Measurements from ENCODE around the gene IDUA. TPM values are rescaled to one million over a fixed set of nuclear protein-coding genes. Genes with fewer than 3 reads are reported as not detected.
A peak's percentile ranks its signal among the peaks of the same experiment; 100 is the strongest.

The IDUA gene
- total RNA-seq, 1 donor from 2014 or later = 37.2 TPM

DNA sequence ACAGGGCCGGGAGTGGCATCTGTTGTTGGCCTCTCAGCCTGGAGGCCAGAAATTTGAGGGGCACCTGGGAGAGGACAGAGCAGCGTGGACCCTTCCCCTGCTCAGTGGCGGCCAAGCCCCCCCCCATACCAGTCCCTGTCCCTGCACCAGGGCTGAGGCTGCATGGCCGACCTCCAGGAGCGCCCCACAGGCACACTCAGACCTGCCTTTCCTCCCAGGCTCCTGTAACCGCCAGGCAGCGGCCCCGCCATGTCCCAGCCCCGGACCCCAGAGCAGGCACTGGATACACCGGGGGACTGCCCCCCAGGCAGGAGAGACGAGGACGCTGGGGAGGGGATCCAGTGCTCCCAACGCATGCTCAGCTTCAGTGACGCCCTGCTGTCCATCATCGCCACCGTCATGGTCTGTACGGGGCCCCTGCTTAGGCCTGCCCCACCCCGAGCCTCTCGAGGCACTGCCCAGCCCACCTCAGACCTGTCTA, 39.3 kb upstream of the IDUA start:
- TF ChIP-seq, protein P1, sequence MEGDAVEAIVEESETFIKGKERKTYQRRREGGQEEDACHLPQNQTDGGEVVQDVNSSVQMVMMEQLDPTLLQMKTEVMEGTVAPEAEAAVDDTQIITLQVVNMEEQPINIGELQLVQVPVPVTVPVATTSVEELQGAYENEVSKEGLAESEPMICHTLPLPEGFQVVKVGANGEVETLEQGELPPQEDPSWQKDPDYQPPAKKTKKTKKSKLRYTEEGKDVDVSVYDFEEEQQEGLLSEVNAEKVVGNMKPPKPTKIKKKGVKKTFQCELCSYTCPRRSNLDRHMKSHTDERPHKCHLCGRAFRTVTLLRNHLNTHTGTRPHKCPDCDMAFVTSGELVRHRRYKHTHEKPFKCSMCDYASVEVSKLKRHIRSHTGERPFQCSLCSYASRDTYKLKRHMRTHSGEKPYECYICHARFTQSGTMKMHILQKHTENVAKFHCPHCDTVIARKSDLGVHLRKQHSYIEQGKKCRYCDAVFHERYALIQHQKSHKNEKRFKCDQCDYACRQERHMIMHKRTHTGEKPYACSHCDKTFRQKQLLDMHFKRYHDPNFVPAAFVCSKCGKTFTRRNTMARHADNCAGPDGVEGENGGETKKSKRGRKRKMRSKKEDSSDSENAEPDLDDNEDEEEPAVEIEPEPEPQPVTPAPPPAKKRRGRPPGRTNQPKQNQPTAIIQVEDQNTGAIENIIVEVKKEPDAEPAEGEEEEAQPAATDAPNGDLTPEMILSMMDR (conservative IDR thresholded peaks at IDR 0.05) = no peak
- no peak overlapping the region for H3K27ac Mint-ChIP-seq
- peaks cover 11% of the 10 kb centered on the region for H3K4me1 Mint-ChIP-seq (ENCODE audit: unreplicated experiment)
- H3K27me3 Mint-ChIP-seq = peaks cover 14% of the 10 kb centered on the region
- H3K4me3 Mint-ChIP-seq = no peak overlapping the region
- no peaks in the 10 kb centered on the region for H3K36me3 Mint-ChIP-seq
- peak; percentile 66 for DNase-seq (ENCODE audit: extremely low spot score, unreplicated experiment)
- H3K9me3 Mint-ChIP-seq = no peaks in the 10 kb centered on the region

DNA sequence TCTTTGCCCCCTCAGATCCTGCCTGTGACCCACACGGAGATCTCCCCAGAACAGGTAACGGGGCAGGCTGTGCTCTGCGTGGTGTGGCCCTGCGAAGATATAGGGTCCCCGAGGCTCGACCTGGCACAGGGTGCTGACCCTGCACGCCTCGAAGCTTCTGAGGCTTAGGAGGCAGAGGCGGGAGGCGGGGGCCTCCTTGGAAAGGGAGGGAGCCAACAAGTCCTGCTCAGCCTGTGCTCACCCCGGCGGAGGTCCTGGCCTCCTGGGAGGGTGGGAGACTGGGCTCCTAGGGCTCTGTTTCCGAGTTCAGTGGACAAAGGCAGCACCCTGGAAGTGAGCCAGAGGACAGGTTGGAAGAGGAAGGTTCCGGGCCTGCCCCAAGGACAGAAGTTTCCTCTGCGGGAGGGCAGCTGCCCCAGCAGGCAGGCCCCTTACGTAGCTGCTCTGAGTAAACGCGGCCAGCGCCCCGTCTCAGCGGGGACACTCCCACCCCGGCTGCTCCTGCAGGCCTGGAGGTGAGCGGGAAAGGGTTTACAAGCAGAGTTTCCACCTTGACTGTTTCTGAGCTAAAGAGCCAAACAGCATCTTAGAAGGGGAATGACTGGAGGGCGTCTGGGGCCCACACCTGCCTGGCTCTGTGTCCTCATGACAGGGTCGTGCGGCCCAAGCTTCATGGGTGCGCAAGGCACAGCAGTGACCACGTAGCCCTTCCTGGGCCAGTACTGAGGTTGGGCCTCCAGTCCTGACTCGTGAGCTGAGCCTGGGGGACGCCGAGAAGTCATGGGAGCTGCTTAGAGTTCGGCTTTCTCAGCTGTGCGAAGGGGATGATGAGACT, 38.5 kb upstream of the IDUA start:
- Mint-ChIP-seq H3K27ac (no peak overlapping the region), H3K4me3 (no peak overlapping the region), H3K27me3 (peaks cover 14% of the 10 kb centered on the region), H3K36me3 (no peaks in the 10 kb centered on the region), H3K9me3 (no peaks in the 10 kb centered on the region), H3K4me1 (ENCODE audit: unreplicated experiment) (peaks cover 11% of the 10 kb centered on the region)
- TF ChIP-seq, protein P1 (conservative IDR thresholded peaks at IDR 0.05) = no peak
- DNase-seq (ENCODE audit: extremely low spot score, unreplicated experiment) = peak; percentile 60

DNA sequence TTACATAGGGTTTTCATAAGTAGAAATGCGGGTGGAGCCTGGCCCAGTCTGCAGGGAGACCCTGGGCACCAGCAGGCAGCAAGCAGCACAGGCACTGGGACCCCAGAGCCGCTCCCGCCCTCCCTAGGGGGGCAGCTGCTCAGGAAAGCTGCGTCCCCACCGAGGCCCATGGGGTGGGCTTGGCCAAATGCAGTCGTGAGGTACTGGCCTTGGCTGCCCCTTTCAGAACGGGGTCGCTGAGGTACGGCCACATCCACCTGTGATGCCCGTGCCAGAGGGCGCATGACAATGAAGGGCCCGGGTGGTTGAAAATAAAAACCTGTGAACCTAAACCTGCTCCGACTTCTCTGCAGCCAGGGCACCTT, 37.9 kb upstream of the IDUA start:
- Mint-ChIP-seq H3K27ac (no peak overlapping the region), H3K4me3 (no peak overlapping the region), H3K4me1 (ENCODE audit: unreplicated experiment) (peaks cover 11% of the 10 kb centered on the region), H3K9me3 (no peaks in the 10 kb centered on the region), H3K36me3 (no peaks in the 10 kb centered on the region), H3K27me3 (peaks cover 14% of the 10 kb centered on the region)
- TF ChIP-seq, protein P1 (conservative IDR thresholded peaks at IDR 0.05) = no peak
- DNase-seq (ENCODE audit: extremely low spot score, unreplicated experiment) = no peak

DNA sequence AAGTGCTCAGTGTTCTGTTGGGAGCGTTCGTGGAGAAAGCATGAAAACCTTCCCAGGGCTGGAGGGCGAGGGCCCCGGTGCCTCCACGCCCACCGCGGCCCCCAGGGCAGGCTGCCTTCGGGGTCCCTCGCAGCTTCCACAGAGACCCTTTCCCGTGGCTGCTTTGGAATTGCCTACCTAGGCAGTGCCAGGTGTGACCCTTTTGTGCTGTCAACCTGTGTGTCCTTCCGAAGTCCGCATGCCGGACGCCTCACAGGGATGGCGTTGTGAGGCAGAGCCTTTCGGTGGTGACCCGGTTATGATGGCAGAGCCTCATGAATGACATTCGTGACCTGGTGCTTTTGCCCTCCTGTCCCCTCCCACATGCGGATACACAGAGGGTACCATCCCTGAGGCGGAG, 37.2 kb upstream of the IDUA start:
- H3K27ac Mint-ChIP-seq = no peak overlapping the region
- no peak for DNase-seq (ENCODE audit: extremely low spot score, unreplicated experiment)
- H3K4me3 Mint-ChIP-seq = no peak overlapping the region
- no peaks in the 10 kb centered on the region for H3K36me3 Mint-ChIP-seq
- TF ChIP-seq, protein P1 (conservative IDR thresholded peaks at IDR 0.05) = no peak
- H3K27me3 Mint-ChIP-seq = peaks cover 13% of the 10 kb centered on the region
- no peaks in the 10 kb centered on the region for H3K9me3 Mint-ChIP-seq
- peaks cover 11% of the 10 kb centered on the region for H3K4me1 Mint-ChIP-seq (ENCODE audit: unreplicated experiment)

DNA sequence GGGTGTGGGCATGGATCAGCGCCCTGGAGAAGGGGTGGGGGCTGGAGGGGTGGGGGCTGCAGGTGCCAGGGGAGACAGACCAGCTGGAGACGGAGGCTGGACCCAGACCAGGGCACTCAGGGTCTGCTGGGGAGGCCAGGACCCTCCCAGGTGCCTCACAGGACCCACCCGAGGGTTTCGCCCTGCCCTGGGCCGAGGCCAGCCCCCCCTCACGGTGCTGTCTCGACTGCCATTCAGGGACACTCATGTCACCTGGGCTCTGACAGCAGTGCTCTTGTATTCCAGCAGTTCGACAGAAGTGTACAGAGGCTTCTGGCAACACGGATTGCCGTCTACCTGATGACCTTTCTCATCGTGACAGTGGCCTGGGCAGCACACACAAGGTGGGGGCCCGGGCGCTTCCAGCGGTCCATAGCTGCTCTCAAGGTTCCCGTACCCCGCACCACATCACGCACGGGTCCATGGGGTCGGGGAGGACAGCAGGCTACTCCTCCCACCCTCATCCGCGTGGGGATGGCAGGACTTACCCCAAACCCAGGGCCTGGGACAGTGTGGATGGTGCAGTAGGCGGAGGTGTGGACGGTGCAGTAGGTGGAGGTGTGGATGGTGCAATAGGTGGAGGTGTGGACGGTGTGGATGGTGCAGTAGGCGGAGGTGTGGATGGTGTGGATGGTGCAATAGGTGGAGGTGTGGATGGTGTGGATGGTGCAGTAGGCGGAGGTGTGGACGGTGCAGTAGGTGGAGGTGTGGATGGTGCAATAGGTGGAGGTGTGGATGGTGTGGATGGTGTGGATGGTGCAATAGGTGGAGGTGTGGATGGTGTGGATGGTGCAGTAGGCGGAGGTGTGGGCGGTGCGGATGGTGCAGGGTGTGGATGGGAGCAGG, 36.5 kb upstream of the IDUA start:
- Mint-ChIP-seq H3K4me3 (no peak overlapping the region), H3K27ac (no peak overlapping the region), H3K27me3 (peaks cover 6% of the 10 kb centered on the region), H3K4me1 (ENCODE audit: unreplicated experiment) (peaks cover 7% of the 10 kb centered on the region), H3K9me3 (no peaks in the 10 kb centered on the region), H3K36me3 (no peaks in the 10 kb centered on the region)
- TF ChIP-seq, protein P1 (conservative IDR thresholded peaks at IDR 0.05) = no peak
- DNase-seq (ENCODE audit: extremely low spot score, unreplicated experiment) = no peak
